Measurements from ENCODE around the gene PCDHGC5. TPM values are rescaled to one million over a fixed set of nuclear protein-coding genes. Genes with fewer than 3 reads are reported as not detected.

The PCDHGC5 gene
- total and polyA plus RNA-seq, 2 of the 8 experiments (the other 6 are each of a cell fraction or from before 2014, with no cell fraction given) = 0.41 to 1.1 TPM

GRCh38 chr5:141490771-141491170, 1.9 kb downstream of the PCDHGC5 start (continued):
- TF ChIP-seq PHF8 (conservative IDR thresholded peaks at IDR 0.05; ENCODE audit: low read depth, low read length) (no peak), TCF12 (IDR thresholded peaks at IDR 0.05; ENCODE audit: low read depth, low read length) (no peak)

Data from H1 (cell line).